Measurements from ENCODE around the gene NAV2. TPM values are rescaled to one million over a fixed set of nuclear protein-coding genes. Genes with fewer than 3 reads are reported as not detected.

The NAV2 gene
- total RNA-seq, 2 donors from 2014 or later: 0.37 to 0.58 TPM

- H3K27me3 Mint-ChIP-seq: peaks cover 25% of the 10 kb centered on the region
- no peaks in the 10 kb centered on the region for H3K9me3 Mint-ChIP-seq
- H3K27ac Mint-ChIP-seq: no peak overlapping the region
- no peak overlapping the region for H3K4me3 Mint-ChIP-seq
- H3K4me1 Mint-ChIP-seq: no peaks in the 10 kb centered on the region
- no peak for ATAC-seq (replicated peaks)
- H3K36me3 Mint-ChIP-seq (ENCODE audit: low read depth): no peaks in the 10 kb centered on the region
Measured at GRCh38 chr11:19766206-19766605, 53.6 kb downstream of the NAV2 start.

GRCh38 chr11:19766810-19767209 is 54.2 kb downstream of the NAV2 start:
- peaks cover 29% of the 10 kb centered on the region for H3K27me3 Mint-ChIP-seq
- H3K4me1 Mint-ChIP-seq: no peaks in the 10 kb centered on the region
- H3K9me3 Mint-ChIP-seq: no peaks in the 10 kb centered on the region
- H3K4me3 Mint-ChIP-seq: no peak overlapping the region
- H3K36me3 Mint-ChIP-seq (ENCODE audit: low read depth): no peaks in the 10 kb centered on the region
- H3K27ac Mint-ChIP-seq: no peak overlapping the region
- no peak for ATAC-seq (replicated peaks)

- Mint-ChIP-seq H3K27me3 (peaks cover 29% of the 10 kb centered on the region), H3K36me3 (ENCODE audit: low read depth) (no peaks in the 10 kb centered on the region), H3K4me1 (no peaks in the 10 kb centered on the region), H3K9me3 (no peaks in the 10 kb centered on the region), H3K27ac (no peak overlapping the region), H3K4me3 (no peak overlapping the region)
- ATAC-seq (replicated peaks): no peak
Measured at GRCh38 chr11:19767627-19768151, 55.1 kb downstream of the NAV2 start.

- Mint-ChIP-seq H3K4me1 (no peaks in the 10 kb centered on the region), H3K4me3 (no peak overlapping the region), H3K9me3 (no peaks in the 10 kb centered on the region), H3K36me3 (ENCODE audit: low read depth) (no peaks in the 10 kb centered on the region), H3K27me3 (peaks cover 28% of the 10 kb centered on the region), H3K27ac (no peak overlapping the region)
- no peak for ATAC-seq (replicated peaks)
Measured at GRCh38 chr11:19768197-19768596, 55.6 kb downstream of the NAV2 start.

- H3K4me1 Mint-ChIP-seq: no peaks in the 10 kb centered on the region
Measured at GRCh38 chr11:19768815-19769214, 56.2 kb downstream of the NAV2 start.

GRCh38 chr11:19769820-19770219 is 57.2 kb downstream of the NAV2 start:
- Mint-ChIP-seq H3K27me3 (peaks cover 33% of the 10 kb centered on the region), H3K36me3 (ENCODE audit: low read depth) (no peaks in the 10 kb centered on the region), H3K4me3 (no peak overlapping the region), H3K27ac (no peak overlapping the region), H3K9me3 (no peaks in the 10 kb centered on the region), H3K4me1 (no peaks in the 10 kb centered on the region)
- ATAC-seq (replicated peaks): peak; percentile 39

More at GRCh38 chr11:19768815-19769214, 56.2 kb downstream of the NAV2 start:
- ATAC-seq (replicated peaks): no peak
- no peak overlapping the region for H3K27ac Mint-ChIP-seq
- no peak overlapping the region for H3K4me3 Mint-ChIP-seq
- H3K27me3 Mint-ChIP-seq: peaks cover 29% of the 10 kb centered on the region
- no peaks in the 10 kb centered on the region for H3K36me3 Mint-ChIP-seq (ENCODE audit: low read depth)
- H3K9me3 Mint-ChIP-seq: no peaks in the 10 kb centered on the region

- no peak for ATAC-seq (replicated peaks)
- no peaks in the 10 kb centered on the region for H3K36me3 Mint-ChIP-seq (ENCODE audit: low read depth)
- no peaks in the 10 kb centered on the region for H3K4me1 Mint-ChIP-seq
- H3K27me3 Mint-ChIP-seq: peaks cover 34% of the 10 kb centered on the region
- H3K4me3 Mint-ChIP-seq: no peak overlapping the region
- H3K9me3 Mint-ChIP-seq: no peaks in the 10 kb centered on the region
- no peak overlapping the region for H3K27ac Mint-ChIP-seq
Measured at GRCh38 chr11:19770277-19770676, 57.6 kb downstream of the NAV2 start.

GRCh38 chr11:19771463-19771862 is 58.8 kb downstream of the NAV2 start:
- H3K36me3 Mint-ChIP-seq (ENCODE audit: low read depth): no peaks in the 10 kb centered on the region
- peaks cover 4% of the 10 kb centered on the region for H3K4me1 Mint-ChIP-seq
- ATAC-seq (replicated peaks): no peak
- H3K27ac Mint-ChIP-seq: no peak overlapping the region
- H3K9me3 Mint-ChIP-seq: no peaks in the 10 kb centered on the region
- no peak overlapping the region for H3K4me3 Mint-ChIP-seq
- H3K27me3 Mint-ChIP-seq: peaks cover 40% of the 10 kb centered on the region

GRCh38 chr11:19772480-19772879 is 59.8 kb downstream of the NAV2 start:
- Mint-ChIP-seq H3K9me3 (no peaks in the 10 kb centered on the region), H3K4me3 (no peak overlapping the region), H3K36me3 (ENCODE audit: low read depth) (no peaks in the 10 kb centered on the region), H3K4me1 (peaks cover 8% of the 10 kb centered on the region), H3K27ac (no peak overlapping the region), H3K27me3 (peaks cover 44% of the 10 kb centered on the region)
- ATAC-seq (replicated peaks): no peak

GRCh38 chr11:19774329-19774728 is 61.7 kb downstream of the NAV2 start:
- ATAC-seq (replicated peaks): no peak
- Mint-ChIP-seq H3K4me1 (peaks cover 13% of the 10 kb centered on the region), H3K9me3 (no peaks in the 10 kb centered on the region), H3K27ac (no peak overlapping the region), H3K36me3 (ENCODE audit: low read depth) (no peaks in the 10 kb centered on the region), H3K4me3 (no peak overlapping the region), H3K27me3 (peaks cover 56% of the 10 kb centered on the region)

- Mint-ChIP-seq H3K4me3 (no peak overlapping the region), H3K27ac (no peak overlapping the region), H3K4me1 (peaks cover 13% of the 10 kb centered on the region), H3K9me3 (no peaks in the 10 kb centered on the region), H3K36me3 (ENCODE audit: low read depth) (no peaks in the 10 kb centered on the region), H3K27me3 (peaks cover 60% of the 10 kb centered on the region)
- ATAC-seq (replicated peaks): no peak
Measured at GRCh38 chr11:19774817-19775580, 62.4 kb downstream of the NAV2 start.

- Mint-ChIP-seq H3K27me3 (peaks cover 62% of the 10 kb centered on the region), H3K4me3 (no peak overlapping the region), H3K36me3 (ENCODE audit: low read depth) (no peaks in the 10 kb centered on the region), H3K4me1 (peaks cover 13% of the 10 kb centered on the region), H3K9me3 (no peaks in the 10 kb centered on the region), H3K27ac (no peak overlapping the region)
- no peak for ATAC-seq (replicated peaks)
Measured at GRCh38 chr11:19775622-19776021, 63.0 kb downstream of the NAV2 start.

GRCh38 chr11:19777039-19777376 is 64.4 kb downstream of the NAV2 start:
- no peaks in the 10 kb centered on the region for H3K36me3 Mint-ChIP-seq (ENCODE audit: low read depth)
- H3K4me1 Mint-ChIP-seq: peaks cover 13% of the 10 kb centered on the region
- peaks cover 57% of the 10 kb centered on the region for H3K27me3 Mint-ChIP-seq
- H3K27ac Mint-ChIP-seq: no peak overlapping the region
- no peaks in the 10 kb centered on the region for H3K9me3 Mint-ChIP-seq
- H3K4me3 Mint-ChIP-seq: peak overlapping the region; percentile 70
- ATAC-seq (replicated peaks): no peak

- Mint-ChIP-seq H3K4me1 (peaks cover 13% of the 10 kb centered on the region), H3K27ac (no peak overlapping the region), H3K27me3 (peaks cover 57% of the 10 kb centered on the region), H3K4me3 (peak overlapping the region; percentile 70), H3K9me3 (no peaks in the 10 kb centered on the region), H3K36me3 (ENCODE audit: low read depth) (no peaks in the 10 kb centered on the region)
- peak; percentile 87 for ATAC-seq (replicated peaks)
Measured at GRCh38 chr11:19777377-19778102, 64.9 kb downstream of the NAV2 start.

- Mint-ChIP-seq H3K27me3 (peaks cover 45% of the 10 kb centered on the region), H3K4me1 (peaks cover 13% of the 10 kb centered on the region), H3K9me3 (no peaks in the 10 kb centered on the region), H3K36me3 (ENCODE audit: low read depth) (no peaks in the 10 kb centered on the region), H3K27ac (no peak overlapping the region), H3K4me3 (no peak overlapping the region)
- no peak for ATAC-seq (replicated peaks)
Measured at GRCh38 chr11:19779740-19780139, 67.1 kb downstream of the NAV2 start.
